Nephron progenitor cell (in vitro differentiated cells): ENCODE results near the gene CNTNAP1.

Source experiments
- DNase-seq: peaks from one replicate; pipeline ENCODE4 v3.0.0; 2021
- H3K27ac Mint-ChIP-seq: 2 replicates; pipeline ENCODE4 v1.8.0; 2021; ENCODE audit warnings: mild to moderate bottlenecking, moderate library complexity, mixed read lengths
- H3K27me3 Mint-ChIP-seq: 2 replicates; pipeline ENCODE4 v1.8.0; 2021; ENCODE audit warnings: mild to moderate bottlenecking, low read depth, mixed read lengths; ENCODE audit not compliant: poor library complexity
- H3K36me3 Mint-ChIP-seq: 2 replicates; pipeline ENCODE4 v1.8.0; 2021; ENCODE audit warnings: low read depth, mixed read lengths
- H3K4me1 Mint-ChIP-seq: 2 replicates; pipeline ENCODE4 v1.8.0; 2021; ENCODE audit warnings: mixed read lengths
- H3K4me3 Mint-ChIP-seq: 2 replicates; pipeline ENCODE4 v1.8.0; 2021; ENCODE audit warnings: mild to moderate bottlenecking, moderate library complexity, mixed read lengths
- H3K9me3 Mint-ChIP-seq: 2 replicates; pipeline ENCODE4 v1.8.0; 2021; ENCODE audit warnings: mild to moderate bottlenecking, moderate library complexity, mixed read lengths
- TF ChIP-seq, protein P1 (sequence below): fragments of 200-600 bp; sonication (generic); IDR thresholded peaks from 2 replicates; pipeline ENCODE4 v1.5.0; 2021; ENCODE audit warnings: antibody characterized with exemption

The CNTNAP1 gene

DNA sequence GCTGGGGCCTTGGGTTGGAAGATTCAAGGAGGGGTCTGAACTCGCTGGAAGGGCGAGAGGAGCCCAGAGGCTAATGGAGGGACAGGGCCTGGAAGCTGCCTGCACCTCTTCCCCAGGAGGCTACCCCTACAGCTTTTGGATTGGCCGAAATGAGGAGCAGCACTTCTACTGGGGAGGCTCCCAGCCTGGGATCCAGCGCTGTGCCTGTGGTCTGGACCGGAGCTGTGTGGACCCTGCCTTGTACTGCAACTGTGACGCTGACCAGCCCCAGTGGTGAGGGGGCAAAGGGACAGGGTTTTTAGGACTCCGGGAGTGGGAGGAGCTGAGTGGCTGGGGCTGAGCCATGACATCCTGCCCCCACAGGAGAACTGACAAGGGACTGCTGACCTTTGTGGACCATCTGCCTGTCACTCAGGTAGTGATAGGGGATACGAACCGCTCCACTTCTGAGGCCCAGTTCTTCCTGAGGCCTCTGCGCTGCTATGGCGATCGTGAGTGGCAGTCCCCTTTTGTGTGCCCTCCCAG lies 8.8 kb downstream of the CNTNAP1 start:
- Mint-ChIP-seq H3K4me1 (peaks cover 35% of the 10 kb centered on the region), H3K27me3 (peaks cover 4% of the 10 kb centered on the region), H3K4me3 (no peak overlapping the region), H3K27ac (peak overlapping the region; percentile 78), H3K36me3 (peaks cover 68% of the 10 kb centered on the region), H3K9me3 (no peaks in the 10 kb centered on the region)
- TF ChIP-seq, protein P1, sequence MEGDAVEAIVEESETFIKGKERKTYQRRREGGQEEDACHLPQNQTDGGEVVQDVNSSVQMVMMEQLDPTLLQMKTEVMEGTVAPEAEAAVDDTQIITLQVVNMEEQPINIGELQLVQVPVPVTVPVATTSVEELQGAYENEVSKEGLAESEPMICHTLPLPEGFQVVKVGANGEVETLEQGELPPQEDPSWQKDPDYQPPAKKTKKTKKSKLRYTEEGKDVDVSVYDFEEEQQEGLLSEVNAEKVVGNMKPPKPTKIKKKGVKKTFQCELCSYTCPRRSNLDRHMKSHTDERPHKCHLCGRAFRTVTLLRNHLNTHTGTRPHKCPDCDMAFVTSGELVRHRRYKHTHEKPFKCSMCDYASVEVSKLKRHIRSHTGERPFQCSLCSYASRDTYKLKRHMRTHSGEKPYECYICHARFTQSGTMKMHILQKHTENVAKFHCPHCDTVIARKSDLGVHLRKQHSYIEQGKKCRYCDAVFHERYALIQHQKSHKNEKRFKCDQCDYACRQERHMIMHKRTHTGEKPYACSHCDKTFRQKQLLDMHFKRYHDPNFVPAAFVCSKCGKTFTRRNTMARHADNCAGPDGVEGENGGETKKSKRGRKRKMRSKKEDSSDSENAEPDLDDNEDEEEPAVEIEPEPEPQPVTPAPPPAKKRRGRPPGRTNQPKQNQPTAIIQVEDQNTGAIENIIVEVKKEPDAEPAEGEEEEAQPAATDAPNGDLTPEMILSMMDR = no peak
- DNase-seq = no peak

DNA sequence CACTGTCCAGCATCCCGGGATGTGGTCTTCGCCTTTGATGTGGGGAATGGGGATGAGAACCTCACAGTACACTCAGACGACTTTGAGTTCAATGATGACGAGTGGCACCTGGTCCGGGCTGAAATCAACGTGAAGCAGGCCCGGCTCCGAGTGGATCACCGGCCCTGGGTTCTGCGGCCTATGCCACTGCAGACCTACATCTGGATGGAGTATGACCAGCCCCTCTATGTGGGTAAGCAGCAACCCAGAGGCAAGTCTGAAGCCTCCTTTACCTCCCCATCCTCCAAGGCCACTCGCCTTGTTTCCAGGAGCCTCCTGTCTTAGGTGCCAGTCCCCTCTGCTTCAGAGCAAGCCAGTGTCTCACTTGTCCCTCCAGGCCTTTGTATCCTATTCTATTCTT lies 10.2 kb downstream of the CNTNAP1 start:
- DNase-seq = no peak
- TF ChIP-seq, protein P1 = no peak
- Mint-ChIP-seq H3K27ac (peak overlapping the region; percentile 89), H3K36me3 (peaks cover 60% of the 10 kb centered on the region), H3K4me3 (no peak overlapping the region), H3K9me3 (no peaks in the 10 kb centered on the region), H3K4me1 (peaks cover 23% of the 10 kb centered on the region), H3K27me3 (peaks cover 5% of the 10 kb centered on the region)

- TF ChIP-seq, protein P1 = no peak
- H3K4me1 Mint-ChIP-seq = peaks cover 24% of the 10 kb centered on the region
- H3K27me3 Mint-ChIP-seq = peaks cover 5% of the 10 kb centered on the region
- H3K36me3 Mint-ChIP-seq = peaks cover 50% of the 10 kb centered on the region
- H3K9me3 Mint-ChIP-seq = no peaks in the 10 kb centered on the region
- no peak overlapping the region for H3K4me3 Mint-ChIP-seq
- no peak for DNase-seq
- no peak overlapping the region for H3K27ac Mint-ChIP-seq
These were observed 12.2 kb downstream of the CNTNAP1 start for GRCh38 chr17:42694524-42694923.

DNA sequence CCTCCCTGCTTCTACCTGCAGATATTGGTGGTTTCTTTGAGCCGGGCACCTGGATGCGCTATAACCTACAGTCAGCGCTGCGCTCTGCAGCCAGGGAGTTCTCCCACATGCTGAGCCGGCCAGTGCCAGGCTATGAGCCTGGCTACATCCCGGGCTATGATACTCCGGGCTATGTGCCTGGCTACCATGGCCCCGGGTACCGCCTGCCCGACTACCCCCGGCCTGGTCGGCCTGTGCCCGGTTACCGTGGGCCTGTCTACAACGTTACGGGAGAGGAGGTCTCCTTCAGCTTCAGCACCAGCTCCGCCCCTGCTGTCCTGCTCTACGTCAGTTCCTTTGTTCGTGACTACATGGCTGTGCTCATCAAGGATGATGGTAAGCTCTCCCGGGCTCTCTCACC lies 13.2 kb downstream of the CNTNAP1 start:
- H3K27me3 Mint-ChIP-seq = peaks cover 4% of the 10 kb centered on the region
- H3K9me3 Mint-ChIP-seq = no peaks in the 10 kb centered on the region
- H3K4me3 Mint-ChIP-seq = no peak overlapping the region
- peaks cover 34% of the 10 kb centered on the region for H3K4me1 Mint-ChIP-seq
- TF ChIP-seq, protein P1 = no peak
- no peak overlapping the region for H3K27ac Mint-ChIP-seq
- peaks cover 51% of the 10 kb centered on the region for H3K36me3 Mint-ChIP-seq
- no peak for DNase-seq

- H3K4me3 Mint-ChIP-seq = no peak overlapping the region
- no peak for DNase-seq
- peaks cover 52% of the 10 kb centered on the region for H3K36me3 Mint-ChIP-seq
- peaks cover 40% of the 10 kb centered on the region for H3K4me1 Mint-ChIP-seq
- TF ChIP-seq, protein P1 = no peak
- peaks cover 7% of the 10 kb centered on the region for H3K27me3 Mint-ChIP-seq
- no peaks in the 10 kb centered on the region for H3K9me3 Mint-ChIP-seq
- H3K27ac Mint-ChIP-seq = no peak overlapping the region
These were observed 14.9 kb downstream of the CNTNAP1 start for GRCh38 chr17:42697108-42697811.
